HCT116 (cell line): ENCODE data around the gene EVX1.

ENCODE experiments used
- ATF3 ChIP-seq: IDR thresholded peaks from 2 replicates; pipeline ENCODE4 v1.6.1; 2012
- CEBPB ChIP-seq: IDR thresholded peaks from 2 replicates; pipeline ENCODE4 v1.6.1; 2012; ENCODE audit warnings: low read depth
- CTCF ChIP-seq, 3 experiments: fragments of 200-600 bp in 1 of 3; sonication (generic) in 1 of 3; IDR thresholded peaks in 2 of 3; conservative IDR thresholded peaks in 1 of 3; 2 replicates each; pipeline ENCODE4 v1.5.1; 2012 to 2017; ENCODE audit warnings: low read depth in 2 of 3, low read length in 2 of 3, antibody characterized with exemption in 1 of 3, borderline replicate concordance in 1 of 3, control low read depth in 1 of 3, mild to moderate bottlenecking in 1 of 3, mixed read lengths in 1 of 3, mixed run types in 1 of 3, moderate library complexity in 1 of 3; ENCODE audit not compliant: insufficient read depth in 1 of 3
- ELF1 ChIP-seq: IDR thresholded peaks from 2 replicates; pipeline ENCODE4 v1.6.1; 2012; ENCODE audit warnings: low read depth, borderline replicate concordance
- EZH2 ChIP-seq: fragments of 200-600 bp; sonication (generic); IDR thresholded peaks from 2 replicates; pipeline ENCODE4 v1.6.1; 2017; ENCODE audit warnings: antibody characterized with exemption, mixed run types
- JUND ChIP-seq: IDR thresholded peaks from 2 replicates; pipeline ENCODE4 v1.6.1; 2012
- MAX ChIP-seq: IDR thresholded peaks from 2 replicates; pipeline ENCODE4 v1.6.1; 2012
- POLR2A ChIP-seq: IDR thresholded peaks from 2 replicates; pipeline ENCODE4 v1.7.0; 2011; ENCODE audit warnings: borderline replicate concordance; ENCODE audit not compliant: insufficient read depth, insufficient read length; ENCODE audit errors: extremely low read depth
- POLR2AphosphoS5 ChIP-seq: IDR thresholded peaks from 2 replicates; pipeline ENCODE4 v1.6.1; 2011; ENCODE audit warnings: mild to moderate bottlenecking, low read depth, low read length, moderate library complexity
- SIN3A ChIP-seq: IDR thresholded peaks from 2 replicates; pipeline ENCODE4 v1.6.1; 2012; ENCODE audit warnings: low read depth
- YY1 ChIP-seq: IDR thresholded peaks from 2 replicates; pipeline ENCODE4 v1.6.1; 2011; ENCODE audit warnings: low read length, low read depth, moderate library complexity, mild to moderate bottlenecking; ENCODE audit not compliant: insufficient replicate concordance; ENCODE audit errors: extremely low read depth
- ZNF274 ChIP-seq: fragments of 200-500 bp; sonication (Bioruptor generic); IDR thresholded peaks from 2 replicates; pipeline ENCODE4 v1.6.1; 2014; ENCODE audit warnings: mild to moderate bottlenecking, low read depth, low read length, inconsistent platforms
- TF ChIP-seq, protein P1 (sequence below): IDR thresholded peaks from 2 replicates; pipeline ENCODE4 v1.6.1; 2012; ENCODE audit warnings: low read depth

DNA sequence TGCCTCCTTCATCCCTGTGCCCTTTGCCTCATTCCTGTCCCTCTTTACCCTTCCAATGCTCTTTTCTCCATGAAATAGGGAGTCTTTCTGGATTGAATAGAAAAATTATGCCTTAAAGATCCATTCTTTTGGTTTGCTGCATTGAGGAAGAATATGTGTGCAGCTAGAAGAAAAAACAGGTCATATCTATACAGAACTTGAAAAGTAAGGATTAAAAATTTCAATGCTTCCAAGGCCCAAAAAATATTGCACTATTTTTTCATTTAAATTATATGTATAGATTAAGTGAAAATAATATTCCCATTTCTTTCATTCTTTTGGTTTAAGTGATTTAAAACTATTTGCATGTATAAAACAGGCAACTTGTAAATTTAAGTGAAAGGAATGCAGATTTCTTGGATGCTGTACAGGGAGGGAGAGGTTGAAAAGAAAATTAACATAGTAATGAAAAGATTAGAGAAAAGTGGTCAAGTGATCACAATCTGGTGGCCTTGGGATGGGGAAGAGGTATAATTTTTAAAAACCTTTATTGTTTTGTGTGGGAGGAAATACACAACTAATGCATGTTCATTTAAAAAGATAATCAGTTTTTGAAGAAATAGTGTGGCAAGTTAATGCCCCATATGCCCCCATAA, 18.5 kb upstream of the EVX1 start:
- TF ChIP-seq CTCF (IDR thresholded peaks at IDR 0.05 in 2 of 3, conservative IDR thresholded peaks at IDR 0.05 in 1 of 3; ENCODE audit: borderline replicate concordance in 1 of 3, insufficient read depth in 1 of 3, low read depth in 2 of 3, low read length in 2 of 3) (no peak), POLR2A (no peak), POLR2AphosphoS5 (no peak), EZH2 (no peak), CEBPB (no peak), SIN3A (no peak), ELF1 (no peak), MAX (no peak), JUND (no peak), YY1 (no peak), ZNF274 (no peak), ATF3 (no peak)
- TF ChIP-seq, protein P1, sequence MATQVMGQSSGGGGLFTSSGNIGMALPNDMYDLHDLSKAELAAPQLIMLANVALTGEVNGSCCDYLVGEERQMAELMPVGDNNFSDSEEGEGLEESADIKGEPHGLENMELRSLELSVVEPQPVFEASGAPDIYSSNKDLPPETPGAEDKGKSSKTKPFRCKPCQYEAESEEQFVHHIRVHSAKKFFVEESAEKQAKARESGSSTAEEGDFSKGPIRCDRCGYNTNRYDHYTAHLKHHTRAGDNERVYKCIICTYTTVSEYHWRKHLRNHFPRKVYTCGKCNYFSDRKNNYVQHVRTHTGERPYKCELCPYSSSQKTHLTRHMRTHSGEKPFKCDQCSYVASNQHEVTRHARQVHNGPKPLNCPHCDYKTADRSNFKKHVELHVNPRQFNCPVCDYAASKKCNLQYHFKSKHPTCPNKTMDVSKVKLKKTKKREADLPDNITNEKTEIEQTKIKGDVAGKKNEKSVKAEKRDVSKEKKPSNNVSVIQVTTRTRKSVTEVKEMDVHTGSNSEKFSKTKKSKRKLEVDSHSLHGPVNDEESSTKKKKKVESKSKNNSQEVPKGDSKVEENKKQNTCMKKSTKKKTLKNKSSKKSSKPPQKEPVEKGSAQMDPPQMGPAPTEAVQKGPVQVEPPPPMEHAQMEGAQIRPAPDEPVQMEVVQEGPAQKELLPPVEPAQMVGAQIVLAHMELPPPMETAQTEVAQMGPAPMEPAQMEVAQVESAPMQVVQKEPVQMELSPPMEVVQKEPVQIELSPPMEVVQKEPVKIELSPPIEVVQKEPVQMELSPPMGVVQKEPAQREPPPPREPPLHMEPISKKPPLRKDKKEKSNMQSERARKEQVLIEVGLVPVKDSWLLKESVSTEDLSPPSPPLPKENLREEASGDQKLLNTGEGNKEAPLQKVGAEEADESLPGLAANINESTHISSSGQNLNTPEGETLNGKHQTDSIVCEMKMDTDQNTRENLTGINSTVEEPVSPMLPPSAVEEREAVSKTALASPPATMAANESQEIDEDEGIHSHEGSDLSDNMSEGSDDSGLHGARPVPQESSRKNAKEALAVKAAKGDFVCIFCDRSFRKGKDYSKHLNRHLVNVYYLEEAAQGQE = no peak
